K562 (cell line): ENCODE measurements around the gene SORBS2. TPM values are rescaled to one million over a fixed set of nuclear protein-coding genes. Genes with fewer than 3 reads are reported as not detected.

ENCODE experiments used
- ATAC-seq: fragments of 200-7000 bp; cut with Tn5 transposase; 3 replicates; pipeline ENCODE4 v1.9.1; 2020; ENCODE audit warnings: moderate library complexity
- BruUV-seq: library from RNA; stranded (reverse); fragments of 400-500 nt; replicated peaks from 2 replicates; lab custom pipeline; 2021; lab: Mats Ljungman, UMichigan
- CTCF ChIA-PET: fragments of 300-600 bp; formaldehyde crosslinking; extraction: SDS; loops from one replicate; lab custom pipeline; 2021; ENCODE audit warnings: low intra/inter-chr PET ratio; lab: Yijun Ruan, JAX
- POLR2A ChIA-PET: fragments of 300-600, 350-650 bp; sonication (Branson Sonifier 250); formaldehyde crosslinking; extraction: SDS; loops from one replicate; lab custom pipeline; 2021; ENCODE audit warnings: antibody characterized with exemption, inconsistent platforms; lab: Yijun Ruan, JAX
- DNase-seq, 4 experiments: peaks; one replicate each; pipeline versions ENCODE4 v3.0.0 to v3.0.0-alpha.2; 2011 to 2018; ENCODE audit warnings: low spot score in 3 of 4, mixed read lengths in 3 of 4; ENCODE audit errors: extremely low read depth in 1 of 4
- FAIRE-seq: peaks from 2 replicates; lab custom pipeline; 2011; peaks lifted over from hg19 to GRCh38; lab: Jason Lieb, UNC
- H2AFZ ChIP-seq: 2 replicates; pipeline ENCODE4 v1.6.0; 2011; ENCODE audit warnings: low read depth, low read length, control low read depth, inconsistent platforms
- H3K27ac ChIP-seq: fragments of 200-600 bp; 3 replicates; pipeline ENCODE4 v1.8.0; 2011; ENCODE audit warnings: low read depth, mild to moderate bottlenecking, control low read depth, inconsistent platforms, low read length, moderate library complexity, mixed read lengths; ENCODE audit errors: extremely low read depth
- H3K27me3 ChIP-seq, 2 experiments: fragments of 300-600 bp in 1 of 2; 2 replicates in 1 of 2; 3 replicates in 1 of 2; pipeline versions ENCODE4 v1.6.0 to v1.8.0; 2011; ENCODE audit warnings: inconsistent platforms in 2 of 2, low read length in 2 of 2, mild to moderate bottlenecking in 1 of 2, mixed read lengths in 1 of 2, moderate library complexity in 1 of 2; ENCODE audit not compliant: control insufficient read depth in 2 of 2, insufficient read depth in 2 of 2
- H3K36me3 ChIP-seq: fragments of 300-600 bp; 3 replicates; pipeline ENCODE4 v1.8.0; 2011; ENCODE audit warnings: mild to moderate bottlenecking, low read length, inconsistent platforms; ENCODE audit not compliant: control insufficient read depth, insufficient read depth
- H3K4me1 ChIP-seq, 2 experiments: fragments of 200-600 bp in 1 of 2; replicated peaks in 1 of 2; 2 replicates in 1 of 2; 3 replicates in 1 of 2; pipeline versions ENCODE4 v1.5.1 to v1.8.0; 2011; ENCODE audit warnings: inconsistent platforms in 2 of 2, low read length in 2 of 2, mild to moderate bottlenecking in 1 of 2, mixed read lengths in 1 of 2, moderate library complexity in 1 of 2; ENCODE audit not compliant: control insufficient read depth in 2 of 2, insufficient read depth in 2 of 2
- H3K4me2 ChIP-seq: 2 replicates; pipeline ENCODE4 v1.6.1; 2011; ENCODE audit warnings: low read length, control low read depth, inconsistent platforms, mixed read lengths; ENCODE audit not compliant: insufficient read depth
- H3K4me3 ChIP-seq: fragments of 200-600 bp; sonication (generic), shearing (Covaris generic); 2 replicates; pipeline ENCODE4 v1.5.1; 2016; ENCODE audit warnings: control low read depth, inconsistent platforms
- H3K79me2 ChIP-seq: fragments of 200-600 bp; 3 replicates; pipeline ENCODE4 v1.8.0; 2011; ENCODE audit warnings: low read length, inconsistent platforms; ENCODE audit not compliant: control insufficient read depth, insufficient read depth
- H3K9ac ChIP-seq, 2 experiments: 2 replicates each; pipeline versions ENCODE4 v1.6.0 to v1.6.1; 2011; ENCODE audit warnings: low read depth in 2 of 2, low read length in 2 of 2, control low read depth in 1 of 2, inconsistent platforms in 1 of 2, mild to moderate bottlenecking in 1 of 2, mixed read lengths in 1 of 2; ENCODE audit not compliant: insufficient read depth in 1 of 2
- H3K9me1 ChIP-seq: one replicate; pipeline ENCODE4 v1.6.0; 2011; ENCODE audit warnings: inconsistent platforms, mild to moderate bottlenecking, low read length, moderate library complexity; ENCODE audit not compliant: control insufficient read depth, insufficient read depth
- H3K9me3 ChIP-seq: replicated peaks from 2 replicates; pipeline ENCODE4 v1.5.1; 2011; ENCODE audit warnings: low read depth, low read length, inconsistent platforms; ENCODE audit not compliant: control insufficient read depth, insufficient read depth
- H4K20me1 ChIP-seq: replicated peaks from 2 replicates; pipeline ENCODE4 v1.6.1; 2011; ENCODE audit warnings: low read length, inconsistent platforms, mixed read lengths; ENCODE audit not compliant: control insufficient read depth, insufficient read depth
- C11orf30 ChIP-seq: fragments of 450-650 bp; IDR thresholded peaks from 2 replicates; pipeline ENCODE4 v1.6.1; 2016; ENCODE audit warnings: low read depth, mild to moderate bottlenecking
- ETV5 ChIP-seq: sonication (generic); formaldehyde crosslinking; IDR thresholded peaks from 2 replicates; pipeline ENCODE4 v1.4.0; 2020; ENCODE audit warnings: low read depth, mild to moderate bottlenecking, missing genetic modification reagents
- SFPQ ChIP-seq: fragments of 200-400 bp; formaldehyde crosslinking; IDR thresholded peaks from 2 replicates; pipeline ENCODE4 v1.6.1; 2017; ENCODE audit warnings: mild to moderate bottlenecking, low read depth, low read length, moderate library complexity
- ZNF512 ChIP-seq: IDR thresholded peaks from 2 replicates; pipeline ENCODE4 v1.6.1; 2016; ENCODE audit warnings: missing genetic modification characterization, missing compliant biosample characterization
- WGBS: fragments of 100-300 bp; shearing (Covaris generic); methylation state at CpG from one replicate; pipeline ENCODE4 v1.1.6; 2016; ENCODE audit warnings: low coverage, mixed read lengths; ENCODE audit not compliant: insufficient coverage; ENCODE audit errors: missing lambda C conversion rate; 5-methylcytosine and 5-hydroxymethylcytosine counted together
- in situ Hi-C: fragments of 300-500 bp; cut with MboI; formaldehyde crosslinking; loops from 4 replicates; pipeline ENCODE4 v1.15.0; 2018; ENCODE audit warnings: inconsistent platforms, mixed read lengths
- intact Hi-C: fragments of 100-400 bp; cut with micrococcal nuclease; formaldehyde crosslinking; loops from 2 replicates; pipeline ENCODE4 v1.14.2; 2022
- polyA plus RNA-seq, 8 experiments: library from polyadenylated mRNA; depleted of rRNA in 4 of 8; stranded (reverse) in 5 of 8; unstranded in 3 of 8; fragments of >200 nt; fragmentation: Nextera tagmentation in 2 of 8; fragmentation: Illumina TruSeq in 1 of 8; extraction: Ambion mirVana in 2 of 8; extraction: Trizol in 1 of 8; gene quantifications; 2 replicates each; pipeline versions ENCODE4 v1.2.1 to v1.2.3, GENCODE V29; 2011 to 2014; ENCODE audit warnings: inconsistent platforms in 1 of 8, missing spikeins in 1 of 8
- total RNA-seq, 7 experiments: library from RNA; depleted of rRNA in 6 of 7; stranded (reverse); fragments of >200 nt in 6 of 7; fragmentation: Illumina TruSeq in 2 of 7; extraction: Trizol in 2 of 7; gene quantifications; 2 replicates each; pipeline versions ENCODE4 v1.2.1 to v1.2.3, GENCODE V29; 2011 to 2021; ENCODE audit warnings: low replicate concordance in 1 of 7

SORBS2 gene
- total and polyA plus RNA-seq, 9 of the 15 experiments (the other 6 are each of a cell fraction or from before 2014, with no cell fraction given) = 0.29 TPM; not detected in 8

GRCh38 chr4:185743722-185744487 is 68.1 kb downstream of the SORBS2 start:
- Histone ChIP-seq H3K9ac (no peak overlapping the region), H4K20me1 (no peaks in the 10 kb centered on the region), H3K79me2 (no peaks in the 10 kb centered on the region), H3K4me3 (no peak overlapping the region), H3K27ac (no peak overlapping the region), H3K9me1 (no peaks in the 10 kb centered on the region), H3K4me1 (no peaks in the 10 kb centered on the region), H3K9me3 (no peaks in the 10 kb centered on the region), H3K27me3 (peaks cover 8 to 41% of the 10 kb centered on the region in 2 experiments; a peak in 4 of 5 replicates), H3K36me3 (no peaks in the 10 kb centered on the region), H2AFZ (no peak overlapping the region), H3K4me2 (no peak overlapping the region)
- WGBS = 0% methylated on average over 2 of the region's 2 CpGs
- in situ Hi-C loops (no loop called here), intact Hi-C loops (no loop called here)
- no peak for TF ChIP-seq SFPQ
- no peak for TF ChIP-seq ETV5 (CRISPR knock-in tag)
- TF ChIP-seq C11orf30 = 0 out of 2 replicates have a peak, but pooled peaks have one; percentile 4
- peak; percentile 60 for TF ChIP-seq ZNF512 (tag)
- ATAC-seq (no peak), DNase-seq (no peak), FAIRE-seq (no peak)
- ChIA-PET CTCF (no interaction called here), POLR2A (no interaction called here)
- no TSS peak for BruUV-seq
